Peyer's patch (tissue), 4 donors: ENCODE measurements around the gene PCSK5.

ENCODE experiments used
- POLR2A ChIP-seq, 2 donors: fragments of 450-650 bp; IDR thresholded peaks; one replicate each; pipeline ENCODE4 v1.5.1; 2017; ENCODE audit warnings: antibody characterized with exemption in 2 of 2, mild to moderate bottlenecking in 2 of 2, moderate library complexity in 2 of 2
- TF ChIP-seq, protein P1 (sequence below), 6 experiments: fragments of 450-650 bp in 4 of 6; fragments of 200-600 bp in 2 of 6; sonication (generic) in 1 of 6; IDR thresholded peaks; one replicate each; pipeline ENCODE4 v1.5.1; 2017 to 2019; ENCODE audit warnings: antibody characterized with exemption in 6 of 6, mild to moderate bottlenecking in 3 of 6, moderate library complexity in 1 of 6

DNA sequence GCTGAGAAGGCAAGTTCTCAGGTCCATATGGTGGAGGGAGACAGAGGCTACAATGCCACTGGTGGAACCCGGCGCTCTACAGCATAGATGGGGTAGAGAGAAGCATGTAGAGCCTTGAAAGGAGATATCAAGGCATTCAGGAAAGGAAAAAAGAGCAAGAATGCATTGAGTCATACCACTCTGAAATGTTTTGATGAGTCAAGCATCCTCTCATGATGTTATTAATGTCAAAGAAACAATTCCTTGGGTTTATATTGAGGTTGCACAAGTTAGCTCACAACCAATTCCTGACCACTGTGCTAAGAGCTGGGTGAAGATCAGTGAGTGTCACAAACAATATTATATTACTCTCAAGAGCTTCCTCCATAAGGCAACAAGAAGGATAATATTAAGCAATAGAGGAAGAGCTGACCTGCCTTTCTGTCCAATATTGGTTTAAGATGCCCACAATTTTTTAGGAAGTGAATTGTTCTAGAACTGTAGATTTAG lies 325.7 kb downstream of the PCSK5 start:
- no peak for TF ChIP-seq POLR2A (IDR thresholded peaks at IDR 0.05)
- TF ChIP-seq, protein P1, sequence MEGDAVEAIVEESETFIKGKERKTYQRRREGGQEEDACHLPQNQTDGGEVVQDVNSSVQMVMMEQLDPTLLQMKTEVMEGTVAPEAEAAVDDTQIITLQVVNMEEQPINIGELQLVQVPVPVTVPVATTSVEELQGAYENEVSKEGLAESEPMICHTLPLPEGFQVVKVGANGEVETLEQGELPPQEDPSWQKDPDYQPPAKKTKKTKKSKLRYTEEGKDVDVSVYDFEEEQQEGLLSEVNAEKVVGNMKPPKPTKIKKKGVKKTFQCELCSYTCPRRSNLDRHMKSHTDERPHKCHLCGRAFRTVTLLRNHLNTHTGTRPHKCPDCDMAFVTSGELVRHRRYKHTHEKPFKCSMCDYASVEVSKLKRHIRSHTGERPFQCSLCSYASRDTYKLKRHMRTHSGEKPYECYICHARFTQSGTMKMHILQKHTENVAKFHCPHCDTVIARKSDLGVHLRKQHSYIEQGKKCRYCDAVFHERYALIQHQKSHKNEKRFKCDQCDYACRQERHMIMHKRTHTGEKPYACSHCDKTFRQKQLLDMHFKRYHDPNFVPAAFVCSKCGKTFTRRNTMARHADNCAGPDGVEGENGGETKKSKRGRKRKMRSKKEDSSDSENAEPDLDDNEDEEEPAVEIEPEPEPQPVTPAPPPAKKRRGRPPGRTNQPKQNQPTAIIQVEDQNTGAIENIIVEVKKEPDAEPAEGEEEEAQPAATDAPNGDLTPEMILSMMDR (IDR thresholded peaks at IDR 0.05), result no peak
